Endothelial cell of umbilical vein (primary cell): ENCODE results near the gene EXT2. TPM values are rescaled to one million over a fixed set of nuclear protein-coding genes. Genes with fewer than 3 reads are reported as not detected.

Source experiments
- BruUV-seq: library from RNA; stranded (reverse); fragments of 400-500 nt; replicated peaks from 2 replicates; lab custom pipeline; 2021; lab: Mats Ljungman, UMichigan
- CTCF ChIA-PET: fragments of 300-600, 350-600 bp; sonication (Branson Sonifier 250); formaldehyde crosslinking; loops from one replicate; lab custom pipeline; 2021; ENCODE audit warnings: antibody characterized with exemption, inconsistent platforms; lab: Charles Lee
- POLR2A ChIA-PET: fragments of 300-600, 350-600 bp; sonication (Branson Sonifier 250); formaldehyde crosslinking; loops from one replicate; lab custom pipeline; 2021; ENCODE audit warnings: antibody characterized with exemption, inconsistent platforms; lab: Charles Lee
- DNase-seq: peaks from one replicate; pipeline ENCODE4 v3.0.0-alpha.2; 2011; ENCODE audit warnings: low read depth, low spot score
- FAIRE-seq: peaks from 2 replicates; lab custom pipeline; 2011; peaks lifted over from hg19 to GRCh38; lab: Jason Lieb, UNC
- H2AFZ ChIP-seq: 2 replicates; pipeline ENCODE4 v1.6.0; 2012; ENCODE audit warnings: low read depth, low read length, control low read depth, inconsistent platforms
- H3K27ac ChIP-seq: 2 replicates; pipeline ENCODE4 v1.5.1; 2011; ENCODE audit warnings: low read depth, mild to moderate bottlenecking, control low read depth, low read length, moderate library complexity; ENCODE audit not compliant: insufficient read depth
- H3K27me3 ChIP-seq, 2 experiments: 2 replicates each; pipeline versions ENCODE4 v1.6.0 to v1.6.1; 2011; ENCODE audit warnings: low read length in 2 of 2, mixed read lengths in 1 of 2; ENCODE audit not compliant: control insufficient read depth in 2 of 2, insufficient read depth in 2 of 2
- H3K36me3 ChIP-seq, 2 experiments: 2 replicates in 1 of 2; 3 replicates in 1 of 2; pipeline ENCODE4 v1.5.1; 2011; ENCODE audit warnings: low read length in 2 of 2, mild to moderate bottlenecking in 1 of 2, moderate library complexity in 1 of 2; ENCODE audit not compliant: control insufficient read depth in 2 of 2, insufficient read depth in 2 of 2; ENCODE audit errors: extremely low read depth in 1 of 2
- H3K4me1 ChIP-seq: 3 replicates; pipeline ENCODE4 v1.5.1; 2011; ENCODE audit warnings: mild to moderate bottlenecking, low read length; ENCODE audit not compliant: control insufficient read depth, insufficient read depth; ENCODE audit errors: extremely low read depth
- H3K4me2 ChIP-seq: 2 replicates; pipeline ENCODE4 v1.6.1; 2011; ENCODE audit warnings: low read length, control low read depth, mixed read lengths; ENCODE audit not compliant: insufficient read depth
- H3K4me3 ChIP-seq, 3 experiments: fragments of 200-600 bp in 1 of 3; sonication (generic), shearing (Covaris generic) in 1 of 3; replicated peaks in 1 of 3; 2 replicates each; pipeline ENCODE4 v1.5.1; 2011 to 2016; ENCODE audit warnings: control low read depth in 3 of 3, low read length in 3 of 3, mild to moderate bottlenecking in 2 of 3, inconsistent platforms in 1 of 3, low read depth in 1 of 3, moderate library complexity in 1 of 3; ENCODE audit not compliant: insufficient read depth in 1 of 3
- H3K79me2 ChIP-seq: 2 replicates; pipeline ENCODE4 v1.6.0; 2012; ENCODE audit warnings: low read length, inconsistent platforms; ENCODE audit not compliant: control insufficient read depth, insufficient read depth
- H3K9ac ChIP-seq: replicated peaks from 2 replicates; pipeline ENCODE3; 2011; ENCODE audit warnings: low read length, control low read depth; ENCODE audit not compliant: insufficient read depth; ENCODE audit errors: extremely low read depth
- H3K9me1 ChIP-seq: replicated peaks from 3 replicates; pipeline ENCODE4 v1.6.0; 2011; ENCODE audit warnings: mild to moderate bottlenecking, low read length; ENCODE audit not compliant: control insufficient read depth, insufficient read depth; ENCODE audit errors: extremely low read depth
- H3K9me3 ChIP-seq: replicated peaks from 2 replicates; pipeline ENCODE4 v1.5.1; 2012; ENCODE audit warnings: low read length, inconsistent platforms; ENCODE audit not compliant: control insufficient read depth, insufficient read depth
- H4K20me1 ChIP-seq: replicated peaks from 2 replicates; pipeline ENCODE3; 2011; ENCODE audit warnings: mild to moderate bottlenecking, low read length; ENCODE audit not compliant: control insufficient read depth, insufficient read depth; ENCODE audit errors: extremely low read depth
- CTCF ChIP-seq, 2 donors: IDR thresholded peaks; 1 replicate in 1 of 2; 2 replicates in 1 of 2; pipeline ENCODE4 v1.5.1; 2011; ENCODE audit warnings: low read length in 2 of 2, mild to moderate bottlenecking in 2 of 2, moderate library complexity in 2 of 2, control low read depth in 1 of 2, inconsistent platforms in 1 of 2, low read depth in 1 of 2; ENCODE audit not compliant: insufficient read depth in 1 of 2; ENCODE audit errors: extremely low read depth in 1 of 2
- EZH2 ChIP-seq: IDR thresholded peaks from 2 replicates; pipeline ENCODE4 v1.6.1; 2012; ENCODE audit warnings: borderline replicate concordance, low read depth, mild to moderate bottlenecking, moderate library complexity, low read length, inconsistent platforms; ENCODE audit not compliant: severe bottlenecking
- FOS ChIP-seq: IDR thresholded peaks from 2 replicates; pipeline ENCODE4 v1.6.1; 2011; ENCODE audit warnings: mild to moderate bottlenecking, low read length, moderate library complexity, borderline replicate concordance; ENCODE audit not compliant: insufficient read depth
- GATA2 ChIP-seq: IDR thresholded peaks from 2 replicates; pipeline ENCODE4 v1.7.0; 2011; ENCODE audit warnings: low read depth, mild to moderate bottlenecking, moderate library complexity, mixed read lengths, low read length; ENCODE audit not compliant: insufficient read length, insufficient read depth
- JUN ChIP-seq: IDR thresholded peaks from 2 replicates; pipeline ENCODE4 v1.6.1; 2011; ENCODE audit warnings: borderline replicate concordance, low read depth; ENCODE audit not compliant: insufficient read length, insufficient read depth
- MAX ChIP-seq: IDR thresholded peaks from 2 replicates; pipeline ENCODE4 v1.6.1; 2011; ENCODE audit not compliant: insufficient read depth, insufficient read length
- MYC ChIP-seq: IDR thresholded peaks from one replicate; pipeline ENCODE4 v1.6.1; 2011; ENCODE audit warnings: mild to moderate bottlenecking, low read depth, low read length
- POLR2A ChIP-seq: IDR thresholded peaks from 2 replicates; pipeline ENCODE4 v1.6.1; 2012; ENCODE audit warnings: low read depth, mild to moderate bottlenecking, control low read depth, low read length
- POLR2AphosphoS5 ChIP-seq: IDR thresholded peaks from 2 replicates; pipeline ENCODE4 v1.6.1; 2012; ENCODE audit warnings: low read depth, mild to moderate bottlenecking, control low read depth, low read length, moderate library complexity; ENCODE audit not compliant: insufficient read depth
- dilution Hi-C: fragments of 300-500 bp; cut with MboI; formaldehyde crosslinking; loops from one replicate; pipeline ENCODE4 v1.15.0; 2019; ENCODE audit warnings: low sequenced_read_pairs; ENCODE audit not compliant: extremely low pct_ligation_motif_present
- intact Hi-C: fragments of 100-400 bp; cut with micrococcal nuclease; formaldehyde crosslinking; loops from one replicate; pipeline ENCODE4 v1.10.0; 2022
- polyA plus RNA-seq, 4 experiments: library from polyadenylated mRNA; depleted of rRNA in 3 of 4; stranded (reverse) in 3 of 4; unstranded in 1 of 4; fragments of >200 nt; gene quantifications; 2 replicates each; pipeline versions ENCODE4 v1.2.1 to v1.2.3, GENCODE V29; 2011 to 2012; ENCODE audit warnings: missing spikeins in 1 of 4
- total RNA-seq: library from RNA; stranded (reverse); gene quantifications from 2 replicates; pipeline ENCODE4 v1.2.3, GENCODE V29; 2021

EXT2 gene
- total and polyA plus RNA-seq, 2 donors (not counting 3 experiments of a cell fraction or from before 2014, with no cell fraction given): 50.9 to 60.3 TPM

- FAIRE-seq: no peak
- H3K9me3 ChIP-seq: peaks cover 2% of the 10 kb centered on the region
- no peak overlapping the region for H2AFZ ChIP-seq
- H3K9ac ChIP-seq: no peak overlapping the region
- no peak overlapping the region for H3K4me3 ChIP-seq
- POLR2A ChIA-PET: interaction anchor here (0.6 kb wide), 1 partner anchor 88 kb away, joined by 3 read pairs; no protein-coding TSS in a partner anchor
- no peaks in the 10 kb centered on the region for H4K20me1 ChIP-seq
- no peaks in the 10 kb centered on the region for H3K9me1 ChIP-seq
- no TSS peak for BruUV-seq
- H3K27ac ChIP-seq: no peak overlapping the region
- no peaks in the 10 kb centered on the region for H3K27me3 ChIP-seq
- intact Hi-C loops: no loop called here
- no peak overlapping the region for H3K4me2 ChIP-seq
- DNase-seq: no peak
- CTCF ChIA-PET: interaction anchor here (1.6 kb wide), 1 partner anchor 28 kb away, joined by 3 read pairs; no protein-coding TSS in a partner anchor
- no peaks in the 10 kb centered on the region for H3K36me3 ChIP-seq
- H3K79me2 ChIP-seq: no peaks in the 10 kb centered on the region
- TF ChIP-seq CTCF (IDR thresholded peaks at IDR 0.05; ENCODE audit: extremely low read depth in 1 of 2, insufficient read depth in 1 of 2, low read depth in 1 of 2, low read length in 2 of 2): no peak
- H3K4me1 ChIP-seq: no peaks in the 10 kb centered on the region
- dilution Hi-C loops: no loop called here
Measured at GRCh38 chr11:44192017-44192385, 96.5 kb downstream of the EXT2 start.

- H3K27me3 ChIP-seq: no peaks in the 10 kb centered on the region
- no peak overlapping the region for H3K4me2 ChIP-seq
- no TSS peak for BruUV-seq
- dilution Hi-C loops (no loop called here), intact Hi-C loops (no loop called here)
- CTCF ChIA-PET: interaction anchor here (1.1 kb wide), 1 partner anchor 15 kb away, joined by 3 read pairs; no protein-coding TSS in a partner anchor
- no peaks in the 10 kb centered on the region for H3K79me2 ChIP-seq
- H3K36me3 ChIP-seq: no peaks in the 10 kb centered on the region
- no peak overlapping the region for H3K4me3 ChIP-seq
- POLR2A ChIA-PET: no interaction called here
- H3K4me1 ChIP-seq: no peaks in the 10 kb centered on the region
- H3K27ac ChIP-seq: no peak overlapping the region
- H2AFZ ChIP-seq: no peak overlapping the region
- H3K9ac ChIP-seq: no peak overlapping the region
- no peaks in the 10 kb centered on the region for H4K20me1 ChIP-seq
- DNase-seq (no peak), FAIRE-seq (no peak)
- H3K9me3 ChIP-seq: peaks cover 2% of the 10 kb centered on the region
- no peaks in the 10 kb centered on the region for H3K9me1 ChIP-seq
- no peak for TF ChIP-seq GATA2
- TF ChIP-seq EZH2: no peak
- TF ChIP-seq POLR2AphosphoS5: no peak
- TF ChIP-seq JUN: no peak
- no peak for TF ChIP-seq POLR2A
- no peak for TF ChIP-seq CTCF (IDR thresholded peaks at IDR 0.05; ENCODE audit: extremely low read depth in 1 of 2, insufficient read depth in 1 of 2, low read depth in 1 of 2, low read length in 2 of 2)
- no peak for TF ChIP-seq FOS
- TF ChIP-seq MAX: no peak
- no peak for TF ChIP-seq MYC
Measured at GRCh38 chr11:44192462-44193100, 97.1 kb downstream of the EXT2 start.
